Superior temporal gyrus (tissue), 1 donor: ENCODE data around the gene CEP97.
A peak's percentile ranks its signal among the peaks of the same experiment; 100 is the strongest.
"Not testable (repeated sequence)": the region's sequence is repeated elsewhere in the genome, so short reads cannot be mapped to it uniquely, and the experiment has no call there.

Source experiments
- DNase-seq: peaks from one replicate; pipeline ENCODE4 v3.0.0-alpha.2; 2016; ENCODE audit errors: extremely low spot score

Gene CEP97

GRCh38 chr3:101701696-101702634 is 22.4 kb upstream of the CEP97 start:
- no peak for DNase-seq

GRCh38 chr3:101702726-101703125 is 21.7 kb upstream of the CEP97 start:
- no peak for DNase-seq

DNA sequence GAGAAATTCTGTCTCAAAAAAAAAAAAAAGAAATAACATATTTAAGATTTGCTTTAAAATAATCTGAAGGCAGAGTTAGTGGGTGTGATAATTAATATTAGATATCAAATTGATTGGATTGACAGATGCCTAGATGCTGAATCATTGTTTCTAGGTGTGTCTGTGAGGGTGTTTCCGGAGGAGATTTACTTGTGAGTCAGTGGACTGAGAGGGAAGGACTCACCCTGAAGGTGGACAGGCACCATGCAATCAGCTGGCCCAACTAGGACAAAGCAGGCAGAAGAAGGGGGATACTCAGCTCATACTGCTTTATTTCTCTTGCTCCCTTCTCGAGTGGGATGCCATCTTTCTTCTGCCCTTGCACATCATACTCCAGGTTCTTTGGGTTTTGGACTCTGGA is 21.2 kb upstream of the CEP97 start:
- no peak for DNase-seq

- not testable (repeated sequence) for DNase-seq
Measured at GRCh38 chr3:101704639-101705038, 19.8 kb upstream of the CEP97 start.

DNA sequence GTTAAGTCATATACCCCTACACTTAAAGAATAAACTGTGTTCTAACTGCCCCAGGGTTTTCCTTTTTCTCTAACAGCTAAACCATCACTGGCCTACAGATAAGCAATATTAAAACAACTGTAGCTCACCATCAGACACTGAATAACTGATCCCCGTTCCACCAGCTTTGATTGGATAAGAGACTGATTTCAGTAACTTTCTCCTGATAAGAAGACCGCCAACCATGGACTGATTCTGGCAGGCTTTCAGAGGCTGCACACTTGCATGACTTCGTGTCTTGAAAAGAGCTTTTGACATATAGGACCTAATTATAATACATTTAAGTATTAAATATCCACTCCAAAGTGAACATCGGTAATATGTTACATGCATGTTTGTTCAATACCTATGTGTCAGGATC is 15.3 kb upstream of the CEP97 start:
- no peak for DNase-seq

GRCh38 chr3:101718455-101718854 is 6.0 kb upstream of the CEP97 start:
- no peak for DNase-seq

DNA sequence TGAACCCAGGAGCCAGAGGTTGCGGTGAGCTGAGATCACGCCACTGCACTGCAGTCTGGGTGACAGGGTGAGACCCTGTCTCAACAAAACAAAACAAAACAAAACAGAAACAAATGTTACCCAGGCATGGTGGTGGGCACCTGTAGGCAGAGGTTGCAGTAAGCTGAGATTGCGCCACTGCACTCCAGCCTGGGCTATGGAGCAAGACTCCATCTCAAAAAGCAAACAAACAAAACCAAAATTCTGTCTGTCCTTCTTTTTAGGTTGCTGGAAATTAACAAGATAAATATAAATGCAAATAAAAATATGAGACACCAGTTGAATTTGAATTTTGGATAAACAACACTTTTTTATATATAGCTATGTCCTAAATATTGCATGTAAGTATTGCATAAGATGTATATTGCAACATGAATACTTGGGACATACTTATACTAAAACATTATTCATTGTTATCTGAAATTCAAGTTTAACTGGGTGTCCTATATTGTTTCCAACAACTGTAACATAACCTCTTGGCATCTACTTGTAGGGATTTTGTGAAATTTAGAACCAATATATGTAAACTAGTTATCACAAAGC is 4.7 kb upstream of the CEP97 start:
- DNase-seq = no peak

GRCh38 chr3:101720851-101721840 is 3.3 kb upstream of the CEP97 start:
- no peak for DNase-seq

- no peak for DNase-seq
Measured at GRCh38 chr3:101722394-101723173, 1.8 kb upstream of the CEP97 start.

DNA sequence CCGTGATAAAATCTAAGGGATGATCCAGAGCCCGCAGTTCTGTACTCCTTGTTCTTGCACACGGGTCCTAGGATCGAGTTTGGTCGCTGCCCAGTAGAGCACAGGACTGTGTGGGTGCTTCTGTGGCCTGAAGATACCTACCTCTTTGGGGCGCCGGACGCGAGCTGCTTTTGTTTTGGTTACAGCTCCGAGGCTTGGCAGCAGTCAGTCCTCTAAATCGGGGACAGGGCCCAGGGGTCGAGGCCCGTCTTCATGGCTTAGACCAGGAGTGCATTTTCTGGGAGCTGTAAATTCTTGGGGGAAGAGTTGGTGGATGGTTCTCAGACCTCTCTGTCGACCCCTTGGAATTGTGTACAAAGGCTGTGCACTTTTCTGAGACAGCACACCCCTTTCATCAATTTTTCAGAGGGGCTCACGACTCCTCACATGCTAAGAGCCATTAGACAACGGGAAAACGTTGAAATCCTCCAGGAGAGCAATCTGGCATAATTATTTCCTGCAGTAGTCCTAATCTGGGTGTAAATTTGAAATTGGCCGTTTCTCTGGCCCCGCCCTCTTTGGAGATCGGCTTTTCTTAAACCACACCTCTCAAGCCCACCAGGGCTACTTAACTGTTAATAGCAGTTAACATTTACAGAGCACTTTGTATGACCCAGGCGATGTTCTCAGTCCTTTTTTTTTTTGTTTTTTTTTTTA is 928 bp downstream of the CEP97 start:
- no peak for DNase-seq

- peak; percentile 60 for DNase-seq
Measured at GRCh38 chr3:101725890-101726275, 1.5 kb downstream of the CEP97 start.

DNA sequence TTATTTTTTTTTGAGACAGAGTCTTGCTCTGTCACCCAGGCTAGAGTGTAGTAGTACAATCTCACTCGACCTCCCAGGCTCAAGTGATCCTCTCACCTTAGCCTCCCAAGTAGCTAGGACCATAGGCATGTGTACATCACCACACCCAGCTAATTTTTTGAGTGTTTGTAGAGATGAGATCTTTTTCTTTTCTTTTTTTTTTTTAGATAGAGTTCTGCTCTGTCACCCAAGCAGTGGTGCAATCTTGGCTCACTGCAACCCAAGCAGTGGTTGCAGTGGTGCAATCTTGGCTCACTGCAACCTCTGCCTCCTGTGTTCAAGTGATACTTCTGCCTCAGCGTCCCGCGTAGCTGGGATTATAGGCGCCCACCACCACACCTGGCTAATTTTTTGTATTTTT is 5.2 kb downstream of the CEP97 start:
- DNase-seq = no peak

DNA sequence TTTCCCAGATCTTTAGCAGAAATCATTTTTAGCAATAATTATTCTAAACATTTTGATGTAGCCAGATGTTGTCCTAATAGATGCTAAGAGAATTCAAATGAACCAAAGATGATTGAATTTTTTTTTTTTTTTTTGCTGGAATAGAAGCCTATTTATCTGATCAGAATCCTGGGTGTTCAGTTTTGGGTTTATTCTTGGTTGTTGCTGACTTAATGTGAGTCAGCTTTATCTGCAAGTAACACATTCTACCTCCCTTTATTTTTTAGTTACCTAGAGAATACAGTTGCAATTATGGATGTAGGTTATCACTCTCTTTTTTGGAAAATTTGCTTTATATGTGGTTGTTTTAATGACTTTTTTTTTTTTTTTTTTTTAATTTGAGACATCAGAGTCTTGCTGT is 6.4 kb downstream of the CEP97 start:
- DNase-seq = peak; percentile 35

GRCh38 chr3:101732240-101732641 is 7.8 kb downstream of the CEP97 start:
- peak; percentile 98 for DNase-seq

DNA sequence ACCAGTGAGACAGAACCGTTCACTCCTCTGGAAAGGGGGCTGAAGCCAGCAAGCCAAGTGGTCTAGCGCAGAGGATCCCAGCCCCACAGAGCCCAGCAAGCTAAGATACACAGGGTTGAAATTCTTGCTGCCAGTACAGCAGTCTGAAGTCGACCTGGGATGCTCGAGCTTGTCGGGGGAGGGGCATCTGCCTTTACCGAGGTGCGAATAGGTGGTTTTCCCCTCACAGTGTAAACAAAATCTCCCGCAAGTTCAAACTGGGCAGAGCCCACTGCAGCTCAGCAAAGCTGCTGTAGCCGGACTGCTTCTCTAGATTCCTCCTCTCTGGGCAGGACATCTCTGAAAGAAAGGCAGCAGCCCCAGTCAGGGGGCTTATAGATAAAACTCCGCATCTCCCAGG is 11.4 kb downstream of the CEP97 start:
- no peak for DNase-seq

- not testable (repeated sequence) for DNase-seq
Measured at GRCh38 chr3:101741914-101742313, 17.5 kb downstream of the CEP97 start.

- DNase-seq = peak; percentile 9
Measured at GRCh38 chr3:101744811-101745210, 20.4 kb downstream of the CEP97 start.

DNA sequence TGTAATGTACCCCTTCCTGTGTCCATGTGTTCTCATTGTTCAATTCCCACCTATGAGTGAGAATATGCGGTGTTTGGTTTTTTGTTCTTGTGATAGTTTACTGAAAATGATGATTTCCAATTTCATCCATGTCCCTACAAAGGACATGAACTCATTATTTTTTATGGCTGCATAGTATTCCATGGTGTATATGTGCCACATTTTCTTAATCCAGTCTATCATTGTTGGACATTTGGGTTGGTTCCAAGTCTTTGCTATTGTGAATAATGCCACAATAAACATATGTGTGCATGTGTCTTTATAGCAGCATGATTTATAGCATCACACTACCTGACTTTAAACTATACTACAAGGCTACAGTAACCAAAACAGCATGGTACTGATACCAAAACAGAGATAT is 21.5 kb downstream of the CEP97 start:
- not testable (repeated sequence) for DNase-seq

DNA sequence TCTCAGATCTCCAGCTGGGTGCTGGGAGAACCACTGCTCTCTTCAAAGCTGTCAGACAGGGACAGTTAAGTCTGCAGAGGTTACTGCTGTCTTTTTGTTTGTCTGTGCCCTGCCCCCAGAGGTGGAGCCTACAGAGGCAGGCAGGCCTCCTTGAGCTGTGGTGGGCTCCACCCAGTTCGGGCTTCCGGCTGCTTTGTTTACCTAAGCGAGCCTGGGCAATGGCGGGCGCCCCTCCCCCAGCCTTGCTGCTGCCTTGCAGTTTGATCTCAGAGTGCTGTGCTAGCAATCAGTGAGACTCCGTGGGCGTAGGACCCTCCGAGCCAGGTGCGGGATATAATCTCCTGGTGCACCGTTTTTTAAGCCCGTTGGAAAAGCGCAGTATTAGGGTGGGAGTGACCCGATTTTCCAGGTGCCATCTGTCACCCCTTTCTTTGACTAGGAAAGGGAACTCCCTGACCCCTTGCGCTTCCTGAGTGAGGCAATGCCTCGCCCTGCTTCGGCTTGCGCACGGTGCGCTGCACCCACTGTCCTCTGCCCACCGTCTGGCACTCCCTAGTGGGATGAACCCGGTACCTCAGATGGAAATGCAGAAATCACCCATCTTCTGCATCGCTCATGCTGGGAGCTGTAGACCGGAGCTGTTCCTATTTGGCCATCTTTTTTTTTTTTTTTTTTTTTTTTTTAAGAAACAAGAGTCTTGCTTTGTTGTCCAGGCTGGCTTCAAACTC is 29.1 kb downstream of the CEP97 start:
- not testable (repeated sequence) for DNase-seq

GRCh38 chr3:101758224-101758623 is 33.8 kb downstream of the CEP97 start:
- peak; percentile 72 for DNase-seq
